ENCODE data around the gene EXOC6. TPM values are rescaled to one million over a fixed set of nuclear protein-coding genes. Genes with fewer than 3 reads are reported as not detected.
"Not testable (repeated sequence)": the region's sequence is repeated elsewhere in the genome, so short reads cannot be mapped to it uniquely, and the experiment has no call there.

Gene EXOC6
- total and polyA plus RNA-seq, 10 of the 15 experiments (the other 5 are each of a cell fraction or from before 2014, with no cell fraction given) = 7.6 to 53.8 (median 13.3) TPM

GRCh38 chr10:92952573-92952972 lies 104.3 kb downstream of the EXOC6 start:
- intact Hi-C loops (cut with micrococcal nuclease; ENCODE audit: unreplicated experiment); H3K9ac ChIP-seq (ENCODE audit: control insufficient read depth, insufficient read depth, low read length); H2AFZ ChIP-seq (ENCODE audit: control insufficient read depth, low read depth, low read length); H3K27ac ChIP-seq (ENCODE audit: control insufficient read depth, insufficient read depth); H3K9me3 ChIP-seq (replicated peaks; ENCODE audit: control insufficient read depth, insufficient read depth, low read length); H3K36me3 ChIP-seq (ENCODE audit: control insufficient read depth in 2 of 2, insufficient read depth in 2 of 2, low read length in 1 of 2); in situ Hi-C loops (cut with MboI); H4K20me1 ChIP-seq (ENCODE audit: control insufficient read depth, insufficient read depth); POLR2A ChIA-PET; H3K4me2 ChIP-seq (ENCODE audit: control insufficient read depth, insufficient read depth); H3K79me2 ChIP-seq (ENCODE audit: control insufficient read depth, insufficient read depth, low read length); DNase-seq (ENCODE audit: low read depth, low spot score); BruUV-seq (replicated peaks); H3K4me3 ChIP-seq; H3K27me3 ChIP-seq (replicated peaks in 1 of 2; ENCODE audit: control insufficient read depth in 2 of 2, insufficient read depth in 2 of 2, low read length in 1 of 2); H3K4me1 ChIP-seq (ENCODE audit: control insufficient read depth, insufficient read depth, low read length); RAD21 ChIA-PET (ENCODE audit: unreplicated experiment); FAIRE-seq; ATAC-seq; SMC1A ChIA-PET (ENCODE audit: uncharacterized antibody, unreplicated experiment): not testable (repeated sequence)
- CTCF ChIA-PET = interaction anchor here (1.4 to 3.5 kb wide), 2 partner anchors 12 to 67 kb away, joined by 3 to 21 read pairs; no protein-coding TSS in a partner anchor

GRCh38 chr10:92957223-92958010 lies 109.1 kb downstream of the EXOC6 start:
- Histone ChIP-seq H3K9ac (ENCODE audit: control insufficient read depth, insufficient read depth, low read length) (no peak overlapping the region), H3K4me1 (ENCODE audit: control insufficient read depth, insufficient read depth, low read length) (no peaks in the 10 kb centered on the region), H3K27ac (ENCODE audit: control insufficient read depth, insufficient read depth) (no peak overlapping the region), H3K9me3 (replicated peaks; ENCODE audit: control insufficient read depth, insufficient read depth, low read length) (no peaks in the 10 kb centered on the region), H3K36me3 (ENCODE audit: control insufficient read depth in 2 of 2, insufficient read depth in 2 of 2, low read length in 1 of 2) (no peaks in the 10 kb centered on the region; a peak in 1 of 4 replicates), H3K27me3 (replicated peaks in 1 of 2; ENCODE audit: control insufficient read depth in 2 of 2, insufficient read depth in 2 of 2, low read length in 1 of 2) (no peaks in the 10 kb centered on the region), H2AFZ (ENCODE audit: control insufficient read depth, low read depth, low read length) (no peak overlapping the region), H4K20me1 (ENCODE audit: control insufficient read depth, insufficient read depth) (no peaks in the 10 kb centered on the region), H3K79me2 (ENCODE audit: control insufficient read depth, insufficient read depth, low read length) (no peaks in the 10 kb centered on the region), H3K4me2 (ENCODE audit: control insufficient read depth, insufficient read depth) (no peak overlapping the region), H3K4me3 (no peak overlapping the region)
- no TSS peak for BruUV-seq (replicated peaks)
- ChIA-PET CTCF (interaction anchor here (1.0 to 2.2 kb wide), 4 partner anchors 7 to 119 kb away, joined by 3 to 6 read pairs (median 4); no protein-coding TSS in a partner anchor), RAD21 (ENCODE audit: unreplicated experiment) (no interaction called here), SMC1A (ENCODE audit: uncharacterized antibody, unreplicated experiment) (interaction anchor here (1.1 to 1.6 kb wide), 2 partner anchors 8 to 41 kb away, joined by 3 to 8 read pairs; no protein-coding TSS in a partner anchor), POLR2A (interaction anchor here (0.6 kb wide), 1 partner anchor 91 kb away, joined by 5 read pairs; no protein-coding TSS in a partner anchor)
- in situ Hi-C loops (cut with MboI) = no loop called here
- 50% methylated on average over 2 of the region's 2 CpGs for WGBS (ENCODE audit: insufficient coverage, insufficient replicate concordance, low lambda C conversion rate, missing lambda C conversion rate)
- TF ChIP-seq EGR1 (IDR thresholded peaks at IDR 0.05; ENCODE audit: borderline replicate concordance in 1 of 2, low read depth in 2 of 2, low read length in 2 of 2) (no peak), GATAD2B (conservative IDR thresholded peaks at IDR 0.05; ENCODE audit: low read depth) (no peak), KDM1A (IDR thresholded peaks at IDR 0.05; ENCODE audit: borderline replicate concordance) (no peak), JUNB (IDR thresholded peaks at IDR 0.05) (no peak), TARDBP (IDR thresholded peaks at IDR 0.05; ENCODE audit: borderline replicate concordance) (no peak), SPI1 (IDR thresholded peaks at IDR 0.05; ENCODE audit: borderline replicate concordance, insufficient read depth, low read depth, low read length) (no peak), BMI1 (IDR thresholded peaks at IDR 0.05; ENCODE audit: borderline replicate concordance) (no peak)
- TF ChIP-seq, protein P1, sequence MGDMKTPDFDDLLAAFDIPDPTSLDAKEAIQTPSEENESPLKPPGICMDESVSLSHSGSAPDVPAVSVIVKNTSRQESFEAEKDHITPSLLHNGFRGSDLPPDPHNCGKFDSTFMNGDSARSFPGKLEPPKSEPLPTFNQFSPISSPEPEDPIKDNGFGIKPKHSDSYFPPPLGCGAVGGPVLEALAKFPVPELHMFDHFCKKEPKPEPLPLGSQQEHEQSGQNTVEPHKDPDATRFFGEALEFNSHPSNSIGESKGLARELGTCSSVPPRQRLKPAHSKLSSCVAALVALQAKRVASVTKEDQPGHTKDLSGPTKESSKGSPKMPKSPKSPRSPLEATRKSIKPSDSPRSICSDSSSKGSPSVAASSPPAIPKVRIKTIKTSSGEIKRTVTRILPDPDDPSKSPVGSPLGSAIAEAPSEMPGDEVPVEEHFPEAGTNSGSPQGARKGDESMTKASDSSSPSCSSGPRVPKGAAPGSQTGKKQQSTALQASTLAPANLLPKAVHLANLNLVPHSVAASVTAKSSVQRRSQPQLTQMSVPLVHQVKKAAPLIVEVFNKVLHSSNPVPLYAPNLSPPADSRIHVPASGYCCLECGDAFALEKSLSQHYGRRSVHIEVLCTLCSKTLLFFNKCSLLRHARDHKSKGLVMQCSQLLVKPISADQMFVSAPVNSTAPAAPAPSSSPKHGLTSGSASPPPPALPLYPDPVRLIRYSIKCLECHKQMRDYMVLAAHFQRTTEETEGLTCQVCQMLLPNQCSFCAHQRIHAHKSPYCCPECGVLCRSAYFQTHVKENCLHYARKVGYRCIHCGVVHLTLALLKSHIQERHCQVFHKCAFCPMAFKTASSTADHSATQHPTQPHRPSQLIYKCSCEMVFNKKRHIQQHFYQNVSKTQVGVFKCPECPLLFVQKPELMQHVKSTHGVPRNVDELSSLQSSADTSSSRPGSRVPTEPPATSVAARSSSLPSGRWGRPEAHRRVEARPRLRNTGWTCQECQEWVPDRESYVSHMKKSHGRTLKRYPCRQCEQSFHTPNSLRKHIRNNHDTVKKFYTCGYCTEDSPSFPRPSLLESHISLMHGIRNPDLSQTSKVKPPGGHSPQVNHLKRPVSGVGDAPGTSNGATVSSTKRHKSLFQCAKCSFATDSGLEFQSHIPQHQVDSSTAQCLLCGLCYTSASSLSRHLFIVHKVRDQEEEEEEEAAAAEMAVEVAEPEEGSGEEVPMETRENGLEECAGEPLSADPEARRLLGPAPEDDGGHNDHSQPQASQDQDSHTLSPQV (IDR thresholded peaks at IDR 0.05) = no peak
- FAIRE-seq (peak; percentile 54), DNase-seq (ENCODE audit: low read depth, low spot score) (no peak), ATAC-seq (no peak)
- intact Hi-C loops (cut with micrococcal nuclease; ENCODE audit: unreplicated experiment) = no loop called here
